ENCODE results near the gene UNC13D. TPM values are rescaled to one million over a fixed set of nuclear protein-coding genes. Genes with fewer than 3 reads are reported as not detected.
"Not testable (repeated sequence)": the region's sequence is repeated elsewhere in the genome, so short reads cannot be mapped to it uniquely, and the experiment has no call there.

The UNC13D gene
- total RNA-seq, result 206 and 210 TPM in 2 replicates

GRCh38 chr17:75843577-75844529 lies at the start of gene UNC13D:
UNC13D (minus strand) TSS chr17:75844404; CDS start chr17:75844337, 67 bp downstream.
- intact Hi-C loops (cut with micrococcal nuclease), result loop anchor here (1.0 to 5.0 kb wide), 2 partner anchors 11 to 67 kb away; partner anchors contain the start of gene WBP2

DNA sequence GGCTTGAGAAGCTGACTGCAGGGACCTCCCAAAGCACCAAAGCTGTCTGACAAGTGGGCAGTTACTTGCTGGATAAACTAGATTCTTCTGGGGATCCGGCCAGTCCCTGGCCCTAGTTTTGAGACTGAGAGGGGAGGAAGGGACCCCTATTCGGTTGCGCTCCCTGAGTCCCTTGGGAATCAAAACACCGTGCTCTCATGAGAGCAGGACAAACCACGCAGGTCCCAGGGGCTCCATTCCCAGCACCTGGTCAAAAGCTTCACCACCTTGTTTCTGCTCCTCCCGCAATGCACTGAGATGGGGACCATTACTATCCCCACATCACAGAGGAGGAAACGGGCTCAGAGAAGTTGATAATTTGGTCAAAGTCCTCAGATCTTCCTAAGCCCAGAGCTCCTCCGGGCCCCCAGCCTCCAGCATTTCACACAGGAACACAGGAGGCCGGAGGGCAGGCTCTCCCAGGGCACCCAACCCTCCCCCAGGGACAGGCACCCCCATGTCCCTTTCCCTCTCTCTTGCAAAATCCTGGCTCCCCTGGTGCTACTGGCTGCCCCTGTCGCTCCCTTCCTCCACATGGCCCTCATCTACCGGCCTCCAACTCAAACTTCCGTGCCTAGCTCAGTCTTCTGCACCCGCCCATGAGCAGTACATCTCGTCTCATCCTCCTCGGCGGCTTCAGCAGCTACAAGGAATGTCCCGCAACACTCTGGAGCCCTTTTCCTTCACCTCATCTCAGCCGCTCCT lies 49.3 kb upstream of the UNC13D start:
- intact Hi-C loops (cut with micrococcal nuclease), result no loop called here

GRCh38 chr17:75892556-75893224 lies 48.5 kb upstream of the UNC13D start:
- intact Hi-C loops (cut with micrococcal nuclease), result no loop called here

DNA sequence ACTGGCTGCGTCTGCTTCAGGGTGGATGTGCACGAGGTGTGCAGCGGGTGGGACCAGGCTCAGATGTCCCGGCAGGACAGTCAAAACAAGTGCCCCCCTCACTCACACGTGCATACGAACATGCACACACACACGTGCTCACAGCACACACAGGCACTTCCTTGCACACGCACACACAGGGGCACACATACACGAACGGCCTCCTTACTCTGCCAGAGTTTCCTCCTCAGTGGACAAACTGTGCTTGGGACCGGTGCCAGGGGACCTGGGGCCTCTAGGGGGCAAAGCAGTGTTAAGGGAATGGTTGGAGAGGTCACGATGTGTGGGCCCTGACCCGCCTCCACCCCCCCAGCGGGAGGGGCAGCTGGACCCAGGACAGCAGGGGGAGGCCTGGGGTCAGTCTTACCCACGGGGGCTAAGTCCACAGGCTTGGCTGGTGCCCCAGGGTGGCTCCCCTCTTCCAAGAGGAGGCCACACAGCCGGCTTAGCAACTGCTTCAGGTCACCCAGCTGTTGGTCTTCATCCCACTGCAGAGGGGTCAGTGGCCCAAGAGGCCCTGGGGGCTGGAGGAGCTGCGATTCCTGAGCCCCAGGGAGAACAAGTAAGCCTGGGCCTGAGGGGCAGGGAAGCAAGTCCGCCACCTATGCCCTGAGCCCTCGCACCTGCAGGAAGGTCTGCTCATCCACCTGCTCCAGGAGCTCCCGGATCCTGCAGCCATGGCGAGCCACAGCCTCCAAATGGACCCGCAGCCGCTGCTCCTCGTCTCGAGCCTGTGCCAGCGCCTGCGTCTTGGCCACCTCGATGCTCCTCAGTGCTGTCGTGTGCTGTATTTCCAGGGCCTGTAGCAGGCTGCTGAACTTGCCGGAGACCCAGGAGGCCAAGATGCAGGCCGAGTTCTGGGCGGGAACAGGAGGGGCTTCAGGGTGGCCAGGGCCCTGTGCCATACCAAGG lies 47.7 kb upstream of the UNC13D start:
- intact Hi-C loops (cut with micrococcal nuclease), result no loop called here

GRCh38 chr17:75891022-75891604 lies 46.9 kb upstream of the UNC13D start:
- intact Hi-C loops (cut with micrococcal nuclease), result no loop called here

DNA sequence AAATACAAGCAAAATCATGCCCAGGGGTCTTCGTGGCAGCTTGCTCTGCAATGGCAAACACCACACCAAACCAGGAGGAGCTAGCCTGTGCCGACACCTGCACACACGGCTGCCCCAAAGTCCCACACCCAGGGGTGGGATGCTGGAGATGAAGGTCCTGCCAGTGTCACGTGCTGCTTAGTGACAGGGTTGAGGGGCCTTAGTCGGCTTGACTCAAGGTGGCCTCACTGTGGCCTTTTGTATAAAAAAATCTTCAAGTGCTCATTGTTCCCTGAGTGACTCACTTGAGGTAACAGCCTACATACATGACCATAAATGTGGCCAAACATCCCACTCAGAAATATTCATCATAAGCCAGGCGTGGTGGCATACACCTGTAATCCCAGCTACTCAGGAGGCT lies 45.2 kb upstream of the UNC13D start:
- intact Hi-C loops (cut with micrococcal nuclease), result no loop called here

- intact Hi-C loops (cut with micrococcal nuclease), result no loop called here
Measured at GRCh38 chr17:75888484-75888883, 44.3 kb upstream of the UNC13D start.

- intact Hi-C loops (cut with micrococcal nuclease), result not testable (repeated sequence)
Measured at GRCh38 chr17:75885860-75886259, 41.7 kb upstream of the UNC13D start.

DNA sequence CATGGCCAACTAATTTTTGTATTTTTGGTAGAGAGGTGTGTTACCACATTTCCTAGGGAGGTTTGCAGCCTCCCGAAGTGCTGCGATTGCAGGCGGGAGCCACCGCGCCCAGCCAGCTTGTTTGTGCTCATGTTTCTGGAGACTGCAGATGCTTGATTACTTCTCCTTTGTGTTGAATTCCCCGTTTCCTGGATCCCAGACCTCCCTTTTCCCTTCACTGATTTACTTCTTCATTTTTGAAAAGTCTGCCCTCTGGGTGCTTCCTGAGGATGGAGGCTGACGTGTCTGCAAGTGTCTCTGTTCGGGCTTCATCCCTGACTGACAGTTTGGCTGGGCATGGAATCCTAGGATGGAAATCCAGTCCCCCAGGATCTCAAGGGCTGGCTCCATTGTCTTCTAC lies 41.2 kb upstream of the UNC13D start:
- intact Hi-C loops (cut with micrococcal nuclease), result no loop called here

DNA sequence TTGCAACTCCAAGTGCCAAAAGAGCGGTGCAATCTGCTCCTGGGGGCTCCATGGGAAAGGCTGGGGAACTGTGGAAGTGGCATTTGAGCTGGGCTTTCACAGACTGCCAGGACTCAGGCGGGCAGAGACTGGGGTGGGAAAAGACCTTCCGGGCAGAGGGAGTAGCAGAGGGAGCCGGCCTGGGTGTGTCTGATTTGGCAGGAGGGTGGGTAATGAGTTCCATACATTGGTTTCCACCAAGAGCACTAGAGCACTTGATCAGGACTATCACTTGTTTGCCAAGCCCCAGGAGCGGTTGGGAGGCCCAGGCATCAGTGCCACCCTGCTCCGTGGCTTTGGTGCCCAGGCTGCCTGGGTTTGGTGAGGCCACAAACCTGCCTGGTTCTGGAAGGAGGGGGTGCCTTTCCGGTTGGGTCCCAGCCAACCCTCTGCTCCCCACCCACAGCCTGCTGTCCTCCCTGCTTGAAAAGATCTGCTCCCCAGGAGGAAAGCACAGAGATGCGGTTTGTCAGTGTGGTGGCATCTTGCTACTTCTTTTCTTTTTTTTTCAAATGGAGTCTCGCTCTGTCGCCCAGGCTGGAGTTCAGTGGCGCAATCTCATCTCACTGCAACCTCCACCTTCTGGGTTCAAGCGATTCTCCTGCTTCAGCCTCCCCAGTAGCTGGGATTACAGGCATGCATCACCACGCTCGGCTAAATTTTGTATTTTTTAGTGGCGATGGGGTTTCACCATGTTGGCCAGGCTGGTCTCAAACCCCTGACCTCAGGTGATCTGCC lies 37.7 kb upstream of the UNC13D start:
- intact Hi-C loops (cut with micrococcal nuclease), result no loop called here

DNA sequence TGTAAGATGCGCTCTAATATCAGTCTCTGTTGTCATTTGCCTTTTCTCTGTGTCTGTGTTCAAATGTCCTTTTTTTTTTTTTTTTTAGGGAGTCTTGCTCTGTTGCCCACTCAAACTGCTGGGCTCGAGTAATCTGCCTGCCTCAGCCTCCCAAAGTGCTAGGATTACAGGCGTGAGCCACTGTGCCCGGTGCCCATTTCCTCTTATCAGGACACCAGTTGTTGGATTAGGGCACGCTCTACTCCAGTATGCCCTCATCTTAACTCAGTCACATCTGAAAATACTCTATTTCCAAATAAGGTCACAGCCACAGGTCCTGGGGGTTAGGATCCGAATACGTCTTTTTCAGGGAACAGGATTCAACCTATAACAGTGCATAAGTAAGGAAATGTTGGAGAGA lies 36.1 kb upstream of the UNC13D start:
- intact Hi-C loops (cut with micrococcal nuclease), result no loop called here

GRCh38 chr17:75878174-75878998 lies 34.2 kb upstream of the UNC13D start, which contains the start of gene TRIM47:
TRIM47 (minus strand) TSS chr17:75878581; CDS start chr17:75878548, 33 bp downstream.
- intact Hi-C loops (cut with micrococcal nuclease), result loop anchor here (2.0 kb wide), 1 partner anchor 18 kb away; the partner anchor contains the start of gene TRIM65

DNA sequence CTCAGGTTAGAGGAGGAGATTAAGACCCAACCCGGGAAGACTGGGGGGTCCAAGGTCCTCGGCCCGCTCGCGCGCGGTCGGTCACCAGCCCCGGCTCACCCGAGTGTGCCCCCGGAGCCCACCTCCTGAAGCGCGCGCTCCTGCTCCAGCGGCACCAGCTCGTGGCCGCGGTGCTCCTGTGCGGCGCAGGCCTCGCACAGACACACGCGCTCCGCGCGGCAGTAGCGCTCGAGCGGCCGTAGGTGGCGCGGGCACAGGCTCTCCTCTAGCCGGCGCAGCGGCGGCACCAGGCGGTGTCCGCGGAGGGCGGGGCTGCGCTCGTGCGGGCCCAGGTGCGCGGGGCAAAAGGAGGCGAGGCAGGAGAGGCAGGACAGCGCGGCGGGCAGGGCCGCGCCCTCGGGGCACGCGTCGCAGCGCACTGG lies 33.6 kb upstream of the UNC13D start:
- intact Hi-C loops (cut with micrococcal nuclease), result loop anchor here (2.0 kb wide), 2 partner anchors 19 to 23 kb away; partner anchors contain the start of genes TRIM65 and WBP2

DNA sequence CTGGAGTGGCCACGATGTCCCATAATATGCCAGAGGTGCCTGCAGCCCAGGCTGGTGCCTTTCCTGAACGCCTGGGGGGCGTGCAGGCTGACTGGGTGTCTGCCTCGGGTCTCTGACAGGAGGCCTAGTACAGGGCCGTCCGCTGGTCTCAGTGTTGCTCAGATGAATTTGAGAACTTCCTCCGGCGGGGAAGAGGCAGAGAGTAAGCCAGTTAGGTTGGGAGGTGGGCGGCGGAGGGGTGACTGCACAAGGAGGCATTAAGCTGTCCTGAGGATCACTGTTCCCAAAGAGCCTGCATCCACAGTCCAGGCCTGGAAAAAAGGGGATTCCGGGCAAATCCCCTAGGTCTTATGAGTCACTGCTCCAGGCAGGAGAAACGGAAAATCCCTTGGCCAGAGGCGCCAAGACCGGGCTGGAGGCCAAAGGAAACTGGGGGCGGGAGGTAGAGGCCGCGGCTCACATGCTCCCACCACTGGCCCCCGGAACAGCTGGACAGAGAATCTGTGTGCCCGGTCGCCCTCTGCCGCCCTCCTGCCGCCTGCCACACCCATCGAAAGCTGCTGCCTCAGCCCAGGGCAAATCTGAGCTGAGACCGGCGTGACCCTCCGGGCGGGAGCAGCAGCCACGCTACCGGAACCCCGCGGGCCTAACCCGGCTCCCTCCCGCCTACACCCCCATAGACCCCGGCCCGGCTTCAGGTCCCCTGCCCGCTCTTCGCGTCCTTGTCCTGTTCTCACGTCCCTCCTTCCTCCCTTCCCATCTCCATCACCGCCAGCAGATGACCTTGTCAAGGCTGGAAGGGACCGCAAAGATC lies 32.9 kb upstream of the UNC13D start:
- intact Hi-C loops (cut with micrococcal nuclease), result loop anchor here (2.0 kb wide), 1 partner anchor 22 kb away; the partner anchor contains the start of gene WBP2

GRCh38 chr17:75876190-75876937 lies 32.2 kb upstream of the UNC13D start:
- intact Hi-C loops (cut with micrococcal nuclease), result loop anchor here (2.0 kb wide), 1 partner anchor 22 kb away; the partner anchor contains the start of gene WBP2

GRCh38 chr17:75875940-75876189 lies 31.7 kb upstream of the UNC13D start:
- intact Hi-C loops (cut with micrococcal nuclease), result loop anchor here (2.0 kb wide), 1 partner anchor 21 kb away; the partner anchor contains the start of gene WBP2
